GM23338 (cell line): Measurements from ENCODE around the gene VPS25.

Source experiments
- EZH2 ChIP-seq: fragments of 200-600 bp; sonication (generic); IDR thresholded peaks from one replicate; pipeline ENCODE4 v1.8.0; 2017; ENCODE audit warnings: antibody characterized with exemption, mild to moderate bottlenecking, low read depth; ENCODE audit not compliant: unreplicated experiment
- EZH2phosphoT487 ChIP-seq: fragments of 200-600 bp; sonication (generic); IDR thresholded peaks from one replicate; pipeline ENCODE4 v1.8.1; 2018; ENCODE audit warnings: antibody characterized with exemption; ENCODE audit not compliant: unreplicated experiment
- JUNB ChIP-seq: IDR thresholded peaks from one replicate; pipeline ENCODE4 v1.6.1; 2016; ENCODE audit warnings: antibody characterized with exemption; ENCODE audit not compliant: unreplicated experiment
- NANOG ChIP-seq: IDR thresholded peaks from 2 replicates; pipeline ENCODE4 v1.6.1; 2016; ENCODE audit warnings: antibody characterized with exemption, borderline replicate concordance
- POLR2AphosphoS5 ChIP-seq: IDR thresholded peaks from 2 replicates; pipeline ENCODE4 v1.6.1; 2016; ENCODE audit warnings: antibody characterized with exemption, low read depth
- ZNF114 ChIP-seq: fragments of 250-450 bp; sonication (Bioruptor Pico); IDR thresholded peaks from 2 replicates; pipeline ENCODE4 v1.5.0; 2020; ENCODE audit warnings: mild to moderate bottlenecking, moderate library complexity
- TF ChIP-seq, protein P1 (sequence below), 2 experiments: fragments of 200-600 bp in 1 of 2; sonication (generic) in 1 of 2; conservative IDR thresholded peaks; 2 replicates each; pipeline versions ENCODE4 v1.5.1 to v1.6.1; 2016 to 2017; ENCODE audit warnings: antibody characterized with exemption in 2 of 2, low read depth in 2 of 2, mild to moderate bottlenecking in 2 of 2, moderate library complexity in 1 of 2
- TF ChIP-seq, protein P2 (sequence below): IDR thresholded peaks from 2 replicates; pipeline ENCODE4 v1.6.1; 2016; ENCODE audit warnings: antibody characterized with exemption

DNA sequence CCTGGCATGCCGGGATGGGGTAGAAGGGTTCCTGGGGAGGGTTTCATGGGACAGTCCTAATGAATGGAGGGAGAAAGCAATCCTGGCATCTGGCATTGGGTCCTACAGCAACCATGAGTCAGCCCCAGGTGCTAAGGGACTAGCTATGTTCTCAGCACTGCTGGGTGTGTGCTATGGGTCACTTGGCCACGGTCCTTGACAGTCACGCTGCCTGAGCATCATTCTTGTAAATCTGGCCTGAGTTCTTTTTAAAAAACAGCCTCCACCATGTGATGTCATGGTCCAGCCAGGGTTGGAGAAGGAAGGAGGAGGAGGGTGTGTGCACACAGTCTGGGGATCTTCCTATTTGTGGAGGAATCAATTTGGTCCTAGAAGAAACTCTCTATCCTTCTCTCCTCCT is 18.5 kb upstream of the VPS25 start:
- TF ChIP-seq, protein P1, sequence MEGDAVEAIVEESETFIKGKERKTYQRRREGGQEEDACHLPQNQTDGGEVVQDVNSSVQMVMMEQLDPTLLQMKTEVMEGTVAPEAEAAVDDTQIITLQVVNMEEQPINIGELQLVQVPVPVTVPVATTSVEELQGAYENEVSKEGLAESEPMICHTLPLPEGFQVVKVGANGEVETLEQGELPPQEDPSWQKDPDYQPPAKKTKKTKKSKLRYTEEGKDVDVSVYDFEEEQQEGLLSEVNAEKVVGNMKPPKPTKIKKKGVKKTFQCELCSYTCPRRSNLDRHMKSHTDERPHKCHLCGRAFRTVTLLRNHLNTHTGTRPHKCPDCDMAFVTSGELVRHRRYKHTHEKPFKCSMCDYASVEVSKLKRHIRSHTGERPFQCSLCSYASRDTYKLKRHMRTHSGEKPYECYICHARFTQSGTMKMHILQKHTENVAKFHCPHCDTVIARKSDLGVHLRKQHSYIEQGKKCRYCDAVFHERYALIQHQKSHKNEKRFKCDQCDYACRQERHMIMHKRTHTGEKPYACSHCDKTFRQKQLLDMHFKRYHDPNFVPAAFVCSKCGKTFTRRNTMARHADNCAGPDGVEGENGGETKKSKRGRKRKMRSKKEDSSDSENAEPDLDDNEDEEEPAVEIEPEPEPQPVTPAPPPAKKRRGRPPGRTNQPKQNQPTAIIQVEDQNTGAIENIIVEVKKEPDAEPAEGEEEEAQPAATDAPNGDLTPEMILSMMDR (conservative IDR thresholded peaks at IDR 0.05; ENCODE audit: low read depth in 2 of 2) = no peak
- no peak for TF ChIP-seq POLR2AphosphoS5
- no peak for TF ChIP-seq ZNF114
- no peak for TF ChIP-seq JUNB
- no peak for TF ChIP-seq EZH2
- TF ChIP-seq, protein P2, sequence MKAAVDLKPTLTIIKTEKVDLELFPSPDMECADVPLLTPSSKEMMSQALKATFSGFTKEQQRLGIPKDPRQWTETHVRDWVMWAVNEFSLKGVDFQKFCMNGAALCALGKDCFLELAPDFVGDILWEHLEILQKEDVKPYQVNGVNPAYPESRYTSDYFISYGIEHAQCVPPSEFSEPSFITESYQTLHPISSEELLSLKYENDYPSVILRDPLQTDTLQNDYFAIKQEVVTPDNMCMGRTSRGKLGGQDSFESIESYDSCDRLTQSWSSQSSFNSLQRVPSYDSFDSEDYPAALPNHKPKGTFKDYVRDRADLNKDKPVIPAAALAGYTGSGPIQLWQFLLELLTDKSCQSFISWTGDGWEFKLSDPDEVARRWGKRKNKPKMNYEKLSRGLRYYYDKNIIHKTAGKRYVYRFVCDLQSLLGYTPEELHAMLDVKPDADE = no peak
- TF ChIP-seq EZH2phosphoT487 = no peak
- TF ChIP-seq NANOG = no peak
